IPS-NIHi11 (cell line): Measurements from ENCODE around the gene MBP.
"Not testable (repeated sequence)": the region's sequence is repeated elsewhere in the genome, so short reads cannot be mapped to it uniquely, and the experiment has no call there.

Source experiments
- DNase-seq: peaks from one replicate; pipeline ENCODE4 v3.0.0; 2012; ENCODE audit warnings: mixed read lengths, low spot score

Gene MBP

GRCh38 chr18:77004555-77005380, 127.8 kb downstream of the MBP start:
- DNase-seq: no peak

- no peak for DNase-seq
These were observed 129.3 kb downstream of the MBP start for GRCh38 chr18:77003316-77003715.

GRCh38 chr18:77002496-77002895, 130.1 kb downstream of the MBP start:
- no peak for DNase-seq

- no peak for DNase-seq
These were observed 130.6 kb downstream of the MBP start for GRCh38 chr18:77001979-77002378.

- DNase-seq: no peak
These were observed 131.5 kb downstream of the MBP start for GRCh38 chr18:77001041-77001440.

GRCh38 chr18:77000527-77000926, 132.1 kb downstream of the MBP start:
- peak; percentile 80 for DNase-seq

GRCh38 chr18:76999077-76999476, 133.5 kb downstream of the MBP start:
- no peak for DNase-seq

GRCh38 chr18:76997951-76998808, 134.4 kb downstream of the MBP start:
- no peak for DNase-seq

- DNase-seq: no peak
These were observed 136.2 kb downstream of the MBP start for GRCh38 chr18:76996429-76996828.

GRCh38 chr18:76995896-76996295, 136.7 kb downstream of the MBP start:
- DNase-seq: no peak

GRCh38 chr18:76994086-76994654, 138.4 kb downstream of the MBP start:
- DNase-seq: no peak

- DNase-seq: no peak
These were observed 139.0 kb downstream of the MBP start for GRCh38 chr18:76993573-76993972.

GRCh38 chr18:76993085-76993382, 139.5 kb downstream of the MBP start:
- no peak for DNase-seq

GRCh38 chr18:76992226-76993084, 140.1 kb downstream of the MBP start:
- DNase-seq: no peak

- no peak for DNase-seq
These were observed 141.4 kb downstream of the MBP start for GRCh38 chr18:76991021-76991688.

- not testable (repeated sequence) for DNase-seq
These were observed 142.1 kb downstream of the MBP start for GRCh38 chr18:76990343-76991020.

- DNase-seq: no peak
These were observed 142.9 kb downstream of the MBP start for GRCh38 chr18:76989647-76990190.

- no peak for DNase-seq
These were observed 143.5 kb downstream of the MBP start for GRCh38 chr18:76988827-76989646.

- DNase-seq: no peak
These were observed 144.4 kb downstream of the MBP start for GRCh38 chr18:76988031-76988826.
